ENCODE measurements around the gene ULK1. TPM values are rescaled to one million over a fixed set of nuclear protein-coding genes. Genes with fewer than 3 reads are reported as not detected.

The ULK1 gene
- total and polyA plus RNA-seq, 2 experiments from 2014 or later = 4.0 to 6.9 TPM

GRCh38 chr12:131920902-131921840 lies 26.7 kb downstream of the ULK1 start:
- Histone ChIP-seq H3K4me1 (ENCODE audit: insufficient read depth) (no peaks in the 10 kb centered on the region), H3K9ac (no peak overlapping the region), H3F3A (ENCODE audit: insufficient read depth) (no peaks in the 10 kb centered on the region; the same call in 1 of the 2 replicates), H2AFZ (no peak overlapping the region), H3K9me3 (ENCODE audit: low read depth) (no peaks in the 10 kb centered on the region), H3K9me2 (ENCODE audit: insufficient read depth) (no peaks in the 10 kb centered on the region), H3K4me3 (no peak overlapping the region), H3K27me3 (replicated peaks; ENCODE audit: insufficient read depth) (no peaks in the 10 kb centered on the region), H3K79me2 (ENCODE audit: insufficient read depth) (no peaks in the 10 kb centered on the region), H3K36me3 (ENCODE audit: low read depth) (peaks cover 2% of the 10 kb centered on the region; the same call in 1 of the 2 replicates), H3K4me2 (ENCODE audit: unreplicated experiment) (no peak overlapping the region), H3K27ac (no peak overlapping the region), H4K20me1 (ENCODE audit: insufficient read depth) (no peaks in the 10 kb centered on the region)
- TF ChIP-seq EZH2 (IDR thresholded peaks at IDR 0.05; ENCODE audit: insufficient read depth, poor library complexity, severe bottlenecking) (no peak), EZH2phosphoT487 (IDR thresholded peaks at IDR 0.05; ENCODE audit: insufficient read depth, low read depth) (no peak)
- 84 to 88% methylated on average over 29 to 35 of the region's 35 CpGs for WGBS, 2 experiments (ENCODE audit: low coverage in 1 of 2, low lambda C conversion rate in 2 of 2, missing lambda C conversion rate in 2 of 2)
- in situ Hi-C loops (cut with MboI) = no loop called here
- no peak for DNase-seq

GRCh38 chr12:131921866-131922769 lies 27.7 kb downstream of the ULK1 start:
- no peaks in the 10 kb centered on the region; the same call in 1 of the 2 replicates for H3K36me3 ChIP-seq (ENCODE audit: low read depth)
- H3K27ac ChIP-seq = no peak overlapping the region
- H3K4me2 ChIP-seq (ENCODE audit: unreplicated experiment) = no peak overlapping the region
- 79 to 81% methylated on average over 29 of the region's 29 CpGs for WGBS, 2 experiments (ENCODE audit: low coverage in 1 of 2, low lambda C conversion rate in 2 of 2, missing lambda C conversion rate in 2 of 2)
- in situ Hi-C loops (cut with MboI) = no loop called here
- H3K9ac ChIP-seq = no peak overlapping the region
- no peaks in the 10 kb centered on the region for H3K27me3 ChIP-seq (replicated peaks; ENCODE audit: insufficient read depth)
- H4K20me1 ChIP-seq (ENCODE audit: insufficient read depth) = no peaks in the 10 kb centered on the region
- no peaks in the 10 kb centered on the region for H3K9me2 ChIP-seq (ENCODE audit: insufficient read depth)
- H3K79me2 ChIP-seq (ENCODE audit: insufficient read depth) = no peaks in the 10 kb centered on the region
- H3K4me1 ChIP-seq (ENCODE audit: insufficient read depth) = no peaks in the 10 kb centered on the region
- H3K4me3 ChIP-seq = no peak overlapping the region
- H3K9me3 ChIP-seq (ENCODE audit: low read depth) = no peaks in the 10 kb centered on the region
- DNase-seq = no peak
- no peak for TF ChIP-seq EZH2 (IDR thresholded peaks at IDR 0.05; ENCODE audit: insufficient read depth, poor library complexity, severe bottlenecking)
- no peak for TF ChIP-seq EZH2phosphoT487 (IDR thresholded peaks at IDR 0.05; ENCODE audit: insufficient read depth, low read depth)
- no peak overlapping the region for H2AFZ ChIP-seq
- no peaks in the 10 kb centered on the region; the same call in 1 of the 2 replicates for H3F3A ChIP-seq (ENCODE audit: insufficient read depth)

GRCh38 chr12:131922772-131923171 lies 28.4 kb downstream of the ULK1 start:
- no peak for DNase-seq
- Histone ChIP-seq H3K36me3 (ENCODE audit: low read depth) (no peaks in the 10 kb centered on the region; the same call in 1 of the 2 replicates), H3K4me1 (ENCODE audit: insufficient read depth) (no peaks in the 10 kb centered on the region), H3K79me2 (ENCODE audit: insufficient read depth) (no peaks in the 10 kb centered on the region), H3F3A (ENCODE audit: insufficient read depth) (no peaks in the 10 kb centered on the region; the same call in 1 of the 2 replicates), H2AFZ (no peak overlapping the region), H3K4me3 (no peak overlapping the region), H3K9ac (no peak overlapping the region), H3K9me3 (ENCODE audit: low read depth) (no peaks in the 10 kb centered on the region), H3K9me2 (ENCODE audit: insufficient read depth) (no peaks in the 10 kb centered on the region), H4K20me1 (ENCODE audit: insufficient read depth) (no peaks in the 10 kb centered on the region), H3K27ac (no peak overlapping the region), H3K4me2 (ENCODE audit: unreplicated experiment) (no peak overlapping the region), H3K27me3 (replicated peaks; ENCODE audit: insufficient read depth) (no peaks in the 10 kb centered on the region)
- WGBS, 2 experiments (ENCODE audit: low coverage in 1 of 2, low lambda C conversion rate in 2 of 2, missing lambda C conversion rate in 2 of 2) = 89 to 93% methylated on average over 13 of the region's 13 CpGs
- in situ Hi-C loops (cut with MboI) = no loop called here
- TF ChIP-seq EZH2phosphoT487 (IDR thresholded peaks at IDR 0.05; ENCODE audit: insufficient read depth, low read depth) = no peak
- no peak for TF ChIP-seq EZH2 (IDR thresholded peaks at IDR 0.05; ENCODE audit: insufficient read depth, poor library complexity, severe bottlenecking)

- TF ChIP-seq EZH2phosphoT487 (IDR thresholded peaks at IDR 0.05; ENCODE audit: insufficient read depth, low read depth) = no peak
- Histone ChIP-seq H2AFZ (no peak overlapping the region), H3K4me1 (ENCODE audit: insufficient read depth) (no peaks in the 10 kb centered on the region), H3K36me3 (ENCODE audit: low read depth) (no peaks in the 10 kb centered on the region; the same call in 1 of the 2 replicates), H3K4me3 (no peak overlapping the region), H3K9ac (no peak overlapping the region), H3K9me2 (ENCODE audit: insufficient read depth) (no peaks in the 10 kb centered on the region), H3K4me2 (ENCODE audit: unreplicated experiment) (no peak overlapping the region), H3K79me2 (ENCODE audit: insufficient read depth) (no peaks in the 10 kb centered on the region), H3K9me3 (ENCODE audit: low read depth) (no peaks in the 10 kb centered on the region), H3F3A (ENCODE audit: insufficient read depth) (no peaks in the 10 kb centered on the region; the same call in 1 of the 2 replicates), H4K20me1 (ENCODE audit: insufficient read depth) (no peaks in the 10 kb centered on the region), H3K27me3 (replicated peaks; ENCODE audit: insufficient read depth) (no peaks in the 10 kb centered on the region), H3K27ac (no peak overlapping the region)
- no peak for DNase-seq
- in situ Hi-C loops (cut with MboI) = no loop called here
- WGBS, 2 experiments (ENCODE audit: low coverage in 1 of 2, low lambda C conversion rate in 2 of 2, missing lambda C conversion rate in 2 of 2) = 72 to 75% methylated on average over 11 of the region's 11 CpGs
These were observed 28.8 kb downstream of the ULK1 start for GRCh38 chr12:131923260-131923659.

Data from GM23248 (cell line).